IMR-90 (cell line): ENCODE results near the gene GLYATL1. TPM values are rescaled to one million over a fixed set of nuclear protein-coding genes. Genes with fewer than 3 reads are reported as not detected.

Source experiments
- ATAC-seq: fragments of 200-7000 bp; cut with Tn5 transposase; 2 replicates; pipeline ENCODE4 v1.9.1; 2020; ENCODE audit warnings: low read depth, mild to moderate bottlenecking, moderate library complexity
- BruUV-seq: library from RNA; stranded (reverse); fragments of 400-500 nt; replicated peaks from 2 replicates; lab custom pipeline; 2021; lab: Mats Ljungman, UMichigan
- CTCF ChIA-PET: fragments of 300-600 bp; formaldehyde crosslinking; extraction: SDS; loops from one replicate; lab custom pipeline; 2021; ENCODE audit warnings: antibody characterized with exemption; lab: Yijun Ruan, JAX
- POLR2A ChIA-PET: fragments of 300-600 bp; sonication (Branson Sonifier 250); formaldehyde crosslinking; loops from one replicate; lab custom pipeline; 2022; ENCODE audit warnings: antibody characterized with exemption; ENCODE audit not compliant: unreplicated experiment; lab: Charles Lee
- DNase-seq: peaks from one replicate; pipeline ENCODE4 v3.0.0; 2013
- H2AFZ ChIP-seq: replicated peaks from 2 replicates; pipeline ENCODE3; 2013; ENCODE audit warnings: low read length, mild to moderate bottlenecking; ENCODE audit not compliant: poor library complexity
- H2AK5ac ChIP-seq: 2 replicates; pipeline ENCODE4 v1.6.1; 2013; ENCODE audit warnings: low read depth, low read length, inconsistent platforms
- H2AK9ac ChIP-seq: replicated peaks from 2 replicates; pipeline ENCODE3; 2013; ENCODE audit warnings: mild to moderate bottlenecking, low read depth, low read length, moderate library complexity; ENCODE audit not compliant: poor library complexity
- H2BK120ac ChIP-seq: 2 replicates; pipeline ENCODE4 v1.6.1; 2013; ENCODE audit warnings: low read depth, low read length, inconsistent platforms
- H2BK15ac ChIP-seq: 3 replicates; pipeline ENCODE4 v1.6.1; 2013; ENCODE audit warnings: low read depth, low read length, inconsistent platforms
- H2BK20ac ChIP-seq: 2 replicates; pipeline ENCODE4 v1.6.1; 2013; ENCODE audit warnings: low read depth, mild to moderate bottlenecking, inconsistent platforms, low read length, moderate library complexity
- H2BK5ac ChIP-seq: 2 replicates; pipeline ENCODE4 v1.6.1; 2013; ENCODE audit warnings: mild to moderate bottlenecking, low read depth, low read length, inconsistent platforms; ENCODE audit not compliant: poor library complexity, severe bottlenecking
- H3K14ac ChIP-seq: replicated peaks from 2 replicates; pipeline ENCODE4 v1.6.1; 2013; ENCODE audit warnings: low read depth, low read length, inconsistent platforms
- H3K18ac ChIP-seq: 2 replicates; pipeline ENCODE4 v1.6.1; 2013; ENCODE audit warnings: low read depth, low read length, control low read depth
- H3K23ac ChIP-seq: 2 replicates; pipeline ENCODE4 v1.6.1; 2013; ENCODE audit warnings: low read depth, low read length, inconsistent platforms
- H3K27ac ChIP-seq: 2 replicates; pipeline ENCODE4 v1.5.1; 2013; ENCODE audit warnings: mild to moderate bottlenecking, control low read depth, low read length; ENCODE audit not compliant: insufficient read depth
- H3K27me3 ChIP-seq: 2 replicates; pipeline ENCODE4 v1.6.1; 2013; ENCODE audit warnings: low read length; ENCODE audit not compliant: control insufficient read depth, insufficient read depth
- H3K36me3 ChIP-seq: 2 replicates; pipeline ENCODE4 v1.6.1; 2013; ENCODE audit warnings: low read length, mixed read lengths; ENCODE audit not compliant: control insufficient read depth, insufficient read depth
- H3K4ac ChIP-seq: 2 replicates; pipeline ENCODE4 v1.6.1; 2013; ENCODE audit warnings: low read depth, low read length, inconsistent platforms
- H3K4me1 ChIP-seq: 2 replicates; pipeline ENCODE4 v1.6.1; 2013; ENCODE audit warnings: low read length, mixed read lengths; ENCODE audit not compliant: control insufficient read depth, insufficient read depth
- H3K4me2 ChIP-seq: 2 replicates; pipeline ENCODE4 v1.6.1; 2013; ENCODE audit warnings: low read depth, mild to moderate bottlenecking, control low read depth, low read length, moderate library complexity
- H3K4me3 ChIP-seq: 2 replicates; pipeline ENCODE4 v1.5.1; 2013; ENCODE audit warnings: low read depth, mild to moderate bottlenecking, control low read depth, low read length, moderate library complexity; ENCODE audit not compliant: insufficient read depth
- H3K56ac ChIP-seq: 2 replicates; pipeline ENCODE4 v1.6.1; 2013; ENCODE audit warnings: low read length, inconsistent platforms; ENCODE audit not compliant: insufficient read depth; ENCODE audit errors: extremely low read depth
- H3K79me1 ChIP-seq, 2 experiments: 2 replicates each; pipeline ENCODE4 v1.6.1; 2013; ENCODE audit warnings: low read length in 2 of 2, inconsistent platforms in 1 of 2, low read depth in 1 of 2
- H3K9ac ChIP-seq: 2 replicates; pipeline ENCODE4 v1.6.1; 2013; ENCODE audit warnings: low read depth, low read length, control low read depth
- H3K9me1 ChIP-seq: 2 replicates; pipeline ENCODE4 v1.6.1; 2013; ENCODE audit warnings: low read length, inconsistent platforms; ENCODE audit not compliant: insufficient read depth
- H3K9me3 ChIP-seq: 2 replicates; pipeline ENCODE4 v1.6.1; 2013; ENCODE audit warnings: low read length; ENCODE audit not compliant: control insufficient read depth, insufficient read depth
- H4K20me1 ChIP-seq: 2 replicates; pipeline ENCODE4 v1.6.1; 2013; ENCODE audit warnings: low read length, inconsistent platforms; ENCODE audit not compliant: insufficient read depth
- H4K5ac ChIP-seq: 2 replicates; pipeline ENCODE4 v1.6.1; 2013; ENCODE audit warnings: mild to moderate bottlenecking, low read depth, low read length, control low read depth
- H4K8ac ChIP-seq, 2 experiments: 2 replicates each; pipeline ENCODE4 v1.6.1; 2013; ENCODE audit warnings: low read depth in 2 of 2, low read length in 2 of 2, control low read depth in 1 of 2, inconsistent platforms in 1 of 2
- H4K91ac ChIP-seq: 2 replicates; pipeline ENCODE4 v1.6.1; 2013; ENCODE audit warnings: low read depth, low read length, inconsistent platforms; ENCODE audit not compliant: insufficient read depth
- CHD1 ChIP-seq: IDR thresholded peaks from 2 replicates; pipeline ENCODE4 v1.6.1; 2012; ENCODE audit warnings: low read depth, low read length, improper control_type of control experiment
- FOS ChIP-seq: fragments of 150-350 bp; IDR thresholded peaks from 2 replicates; pipeline ENCODE4 v1.6.1; 2016; ENCODE audit warnings: low read depth, low read length
- MXI1 ChIP-seq: IDR thresholded peaks from 2 replicates; pipeline ENCODE4 v1.6.1; 2012; ENCODE audit warnings: low read depth, mild to moderate bottlenecking, low read length, moderate library complexity, borderline replicate concordance
- POLR2A ChIP-seq: IDR thresholded peaks from 2 replicates; pipeline ENCODE4 v1.6.1; 2012; ENCODE audit warnings: mild to moderate bottlenecking, low read depth, low read length
- WGBS, 2 experiments: methylation state at CpG; one replicate each; pipeline versions ENCODE4 v1.1.5 to v1.1.7; 2013; ENCODE audit warnings: missing lambda C conversion rate in 2 of 2; ENCODE audit not compliant: insufficient read length in 1 of 2; ENCODE audit errors: extremely low coverage in 2 of 2; 5-methylcytosine and 5-hydroxymethylcytosine counted together
- dilution Hi-C: fragments of 300-500 bp; cut with HindIII; formaldehyde crosslinking; loops from one replicate; pipeline ENCODE4 v1.14.3; 2018; ENCODE audit warnings: low sequenced_read_pairs; ENCODE audit not compliant: unreplicated experiment
- in situ Hi-C: fragments of 300-500 bp; cut with MboI; formaldehyde crosslinking; loops from 3 replicates; pipeline ENCODE4 v1.14.3; 2019; ENCODE audit warnings: low sequenced_read_pairs, inconsistent platforms, mixed read lengths
- intact Hi-C: fragments of 100-400 bp; cut with micrococcal nuclease; formaldehyde crosslinking; loops from 2 replicates; pipeline ENCODE4 v1.10.0; 2022
- polyA plus RNA-seq, 3 experiments: library from polyadenylated mRNA; depleted of rRNA; stranded (reverse); fragments of >200 nt; gene quantifications; 2 replicates each; pipeline ENCODE4 v1.2.3, GENCODE V29; 2012; ENCODE audit warnings: low replicate concordance in 1 of 3
- total RNA-seq: library from RNA; depleted of rRNA; stranded (reverse); fragments of >200 nt; gene quantifications from 2 replicates; pipeline ENCODE4 v1.2.3, GENCODE V29; 2012

GLYATL1 gene
- total and polyA plus RNA-seq, 2 of the 4 experiments (the other 2 are of a cell fraction) = 0.54 to 0.58 TPM

DNA sequence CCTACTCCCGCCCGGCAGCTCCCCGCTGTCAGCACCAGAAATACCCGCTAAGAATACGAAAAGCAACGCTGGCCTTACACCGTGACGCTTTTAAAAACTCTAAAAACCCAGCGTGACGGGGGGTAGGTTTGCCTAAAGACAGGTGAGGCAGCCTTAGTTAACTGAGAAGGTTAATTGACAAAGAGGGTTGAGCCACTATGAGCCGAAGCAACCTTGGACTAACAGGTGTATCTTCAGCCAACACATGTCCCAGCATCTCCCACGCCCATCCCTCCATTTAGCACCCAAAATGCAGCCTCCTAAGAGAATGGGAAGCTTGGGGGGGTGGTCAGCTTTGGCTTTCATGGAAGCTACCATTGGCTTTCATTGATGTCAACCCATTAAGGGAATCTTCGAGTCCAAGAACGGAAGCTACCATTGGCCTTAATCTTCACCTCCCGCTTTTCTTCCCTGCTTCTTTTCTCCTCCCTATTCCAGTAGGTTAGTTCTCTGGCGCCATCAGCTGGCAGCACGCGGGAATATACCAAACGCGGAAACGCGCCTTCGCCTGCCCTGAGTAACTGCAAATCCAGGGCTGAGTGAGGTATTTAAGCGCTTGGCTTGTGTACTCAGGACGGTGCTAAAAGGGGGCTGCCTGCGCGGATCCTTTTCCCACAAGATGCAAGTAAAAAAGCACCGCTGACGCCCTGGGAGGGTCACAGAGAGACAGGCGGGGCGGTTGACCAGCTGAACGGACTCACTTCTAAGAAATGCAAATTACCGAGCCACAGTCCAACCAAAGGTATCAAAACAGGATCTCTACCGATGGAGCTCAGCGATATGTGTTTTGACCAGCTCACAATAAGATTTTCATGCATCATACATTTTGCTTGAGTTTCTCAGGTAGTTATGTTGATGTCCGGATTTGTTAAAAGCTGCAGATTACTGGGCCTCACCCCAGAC is 38.5 kb upstream of the GLYATL1 start (continued):
- no peak for TF ChIP-seq FOS
- TF ChIP-seq MXI1 = no peak
- no peak for TF ChIP-seq CHD1

DNA sequence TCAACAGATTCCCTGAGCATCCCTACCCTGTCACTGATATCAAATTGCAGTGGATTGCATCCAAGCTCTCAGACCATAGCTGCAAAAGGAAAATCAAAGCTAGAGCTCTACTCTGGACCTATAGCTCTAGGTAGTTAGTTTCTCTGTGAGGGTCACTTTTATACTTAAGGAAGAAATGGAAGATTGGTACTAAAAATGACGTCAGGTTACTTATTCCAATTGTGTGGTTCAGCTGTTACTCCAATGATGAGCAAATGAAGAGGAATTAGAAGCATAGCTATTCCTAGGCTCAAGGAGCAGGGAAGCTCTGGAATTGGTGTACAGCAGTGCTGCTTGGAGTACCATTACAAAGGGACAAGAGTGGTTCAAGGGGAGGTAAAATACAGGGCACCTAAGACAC is 36.4 kb upstream of the GLYATL1 start:
- dilution Hi-C loops = no loop called here
- in situ Hi-C loops = loop anchor here (10.0 kb wide), 3 partner anchors 252 to 328 kb away; partner anchors contain the start of genes LPXN and ZFP91

More for the DNA sequence above, 36.4 kb upstream of the GLYATL1 start:
- Histone ChIP-seq H3K4me1 (no peaks in the 10 kb centered on the region; the same call in 1 of the 2 replicates), H3K36me3 (no peaks in the 10 kb centered on the region), H3K9ac (no peak overlapping the region), H3K27ac (no peak overlapping the region), H2AFZ (no peak overlapping the region), H3K56ac (no peak overlapping the region), H2BK20ac (no peak overlapping the region), H2BK120ac (no peak overlapping the region), H3K14ac (no peak overlapping the region), H3K4ac (no peak overlapping the region), H4K5ac (no peak overlapping the region), H2BK15ac (no peak overlapping the region), H3K9me3 (no peaks in the 10 kb centered on the region), H2AK9ac (no peak overlapping the region), H3K4me3 (no peak overlapping the region), H3K4me2 (no peak overlapping the region), H3K79me1 (peaks cover 5 to 36% of the 10 kb centered on the region in 2 experiments; a peak in 3 of 4 replicates), H3K18ac (no peak overlapping the region), H4K20me1 (no peaks in the 10 kb centered on the region), H3K23ac (peak overlapping the region; percentile 65; the same call in 1 of the 2 replicates), H4K91ac (no peak overlapping the region), H3K27me3 (no peaks in the 10 kb centered on the region), H2AK5ac (no peak overlapping the region), H4K8ac (no peak overlapping the region), H3K9me1 (peaks cover 7% of the 10 kb centered on the region; the same call in 1 of the 2 replicates), H2BK5ac (no peak overlapping the region)
- ChIA-PET POLR2A (no interaction called here), CTCF (interaction anchor here (1.0 kb wide), 1 partner anchor 233 kb away, joined by 3 read pairs; no protein-coding TSS in a partner anchor)
- no TSS peak for BruUV-seq
- intact Hi-C loops = loop anchor here (5.0 kb wide), 1 partner anchor 326 kb away; the partner anchor contains the start of genes LPXN and ZFP91
- TF ChIP-seq CHD1 = no peak
- TF ChIP-seq POLR2A = no peak
- TF ChIP-seq FOS = no peak
- DNase-seq = no peak
- no peak for ATAC-seq
- 67% methylated on average over 1 of the region's 1 CpG; no CpG with 5 or more reads in 1 of the 2 experiments for WGBS, 2 experiments
